Activated CD8-positive, alpha-beta memory T cell treated with anti-CD3 and anti-CD28 coated beads for 48 hours (primary cell): ENCODE data around the gene RETN.
"Not testable (repeated sequence)": the region's sequence is repeated elsewhere in the genome, so short reads cannot be mapped to it uniquely, and the experiment has no call there.

ENCODE experiments used
- DNase-seq, 3 experiments: peaks; one replicate each; pipeline ENCODE4 v3.0.0-alpha.2; 2020; ENCODE audit warnings: low read depth in 2 of 3, low spot score in 2 of 3

The RETN gene

DNA sequence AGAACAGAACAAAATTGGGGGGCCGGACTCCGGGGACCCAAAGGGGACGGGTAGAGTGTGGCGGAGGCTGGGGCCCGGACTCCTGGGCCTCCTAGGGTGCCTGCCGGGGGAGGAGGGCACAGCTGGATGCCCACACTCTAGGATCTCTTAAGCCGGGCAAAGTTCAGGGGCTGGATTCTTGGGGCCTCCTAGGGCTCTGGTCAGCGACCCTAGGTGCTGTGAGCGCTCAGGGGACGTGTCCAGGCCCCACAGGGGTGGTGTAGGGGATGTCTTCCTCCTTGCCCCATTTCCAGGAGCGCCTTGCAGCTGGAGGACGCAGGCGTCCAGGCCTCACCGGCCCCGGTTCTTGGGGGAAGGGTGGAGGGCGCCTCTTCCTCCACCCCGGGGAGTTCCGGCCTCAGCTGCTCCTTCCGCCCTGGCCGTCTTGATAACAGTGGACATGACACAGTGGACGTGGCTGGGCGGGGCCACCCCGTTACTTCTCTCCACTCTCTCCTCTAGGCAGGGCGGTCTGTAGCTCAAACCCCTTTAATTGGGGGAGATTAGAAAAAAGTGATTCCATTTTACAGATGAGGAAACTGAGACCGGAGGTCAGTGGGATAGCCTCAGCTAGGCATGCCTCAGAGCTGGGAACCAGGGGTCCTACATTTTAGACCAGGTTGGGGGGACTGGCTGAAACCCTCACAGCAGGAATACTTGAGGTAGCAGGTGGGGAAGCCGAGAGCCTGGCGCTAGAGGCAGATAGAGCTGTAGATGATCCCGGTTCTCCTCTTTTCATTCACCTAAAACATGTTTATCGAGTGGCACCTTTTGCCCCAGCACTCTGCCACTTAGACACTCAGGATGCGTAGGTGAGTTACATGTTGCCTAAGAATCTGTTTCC, 31.2 kb upstream of the RETN start:
- no peak for DNase-seq

DNA sequence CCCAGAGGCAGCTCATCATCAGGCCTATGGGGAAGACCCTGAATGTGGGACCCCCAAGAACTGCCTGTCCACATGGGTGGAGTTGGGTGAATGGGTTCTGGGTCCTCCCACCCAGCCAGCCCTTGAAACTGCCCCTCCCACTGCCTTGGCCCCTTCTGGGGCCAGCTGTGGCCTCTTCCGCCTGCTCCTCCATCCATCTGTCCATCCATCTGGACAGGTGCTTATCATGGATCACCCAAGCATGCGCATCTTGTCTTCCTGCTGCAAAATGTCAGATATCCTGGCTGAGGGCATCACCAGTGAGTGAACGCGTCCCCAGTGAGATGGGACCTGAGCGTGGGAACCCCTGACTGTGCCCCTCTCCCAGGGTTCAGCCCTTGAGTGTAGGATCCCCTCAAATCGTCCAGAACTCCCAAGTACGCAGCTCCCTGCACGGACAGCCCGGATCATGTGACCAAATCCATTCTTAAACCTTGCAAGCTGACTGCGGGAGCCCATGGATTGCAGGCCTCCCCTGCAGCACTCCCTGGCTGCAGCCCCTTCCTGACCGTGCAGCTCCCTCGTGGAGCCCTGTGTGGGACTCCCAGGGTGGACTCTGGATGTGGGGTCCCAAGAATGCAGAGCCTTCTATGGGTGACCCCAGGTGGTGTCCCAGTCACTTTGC, 29.9 kb upstream of the RETN start:
- DNase-seq: no peak

DNA sequence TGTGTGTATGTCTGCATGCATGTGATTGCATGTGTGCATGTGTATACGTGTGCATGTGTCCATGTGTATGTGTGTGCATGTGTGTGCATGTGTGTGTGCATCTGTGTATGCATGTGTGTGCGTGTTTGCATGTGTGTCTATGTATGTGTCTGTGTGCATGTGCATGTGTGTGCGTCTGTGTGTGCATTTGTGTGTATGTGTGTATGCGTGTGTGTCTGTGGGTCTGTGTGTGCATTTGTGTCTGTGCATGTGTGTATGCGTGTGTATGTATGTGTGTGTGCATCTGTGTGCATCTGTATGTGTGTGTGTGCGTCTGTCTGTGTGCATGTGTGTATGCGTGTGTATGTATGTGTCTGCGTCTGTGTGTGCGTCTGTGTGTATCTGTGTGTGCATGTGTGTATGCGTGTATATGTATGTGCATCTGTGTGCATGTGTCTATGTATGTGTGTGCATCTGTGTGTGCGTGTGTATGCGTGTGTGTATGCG, 28.9 kb upstream of the RETN start:
- no peak for DNase-seq

DNA sequence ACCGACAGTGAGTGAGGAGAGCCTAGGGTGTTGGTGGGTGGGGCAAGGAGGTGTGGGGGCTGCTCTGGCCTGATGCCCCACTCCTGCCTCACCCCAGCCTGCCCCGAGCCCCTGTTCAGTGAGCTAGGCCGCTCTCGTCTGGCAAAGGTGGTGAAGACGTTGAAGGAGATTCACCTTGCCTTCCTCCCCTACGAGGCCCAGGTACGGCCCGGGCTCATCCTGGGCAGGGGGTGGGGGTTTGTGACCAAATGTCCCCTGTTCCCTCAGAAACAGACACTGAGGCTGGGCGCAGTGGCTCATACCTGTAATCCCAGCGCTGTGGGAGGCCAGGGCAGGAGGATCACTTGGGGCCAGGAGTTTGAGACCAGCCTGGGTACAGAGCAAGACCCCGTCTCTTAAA, 28.0 kb upstream of the RETN start:
- no peak for DNase-seq

DNA sequence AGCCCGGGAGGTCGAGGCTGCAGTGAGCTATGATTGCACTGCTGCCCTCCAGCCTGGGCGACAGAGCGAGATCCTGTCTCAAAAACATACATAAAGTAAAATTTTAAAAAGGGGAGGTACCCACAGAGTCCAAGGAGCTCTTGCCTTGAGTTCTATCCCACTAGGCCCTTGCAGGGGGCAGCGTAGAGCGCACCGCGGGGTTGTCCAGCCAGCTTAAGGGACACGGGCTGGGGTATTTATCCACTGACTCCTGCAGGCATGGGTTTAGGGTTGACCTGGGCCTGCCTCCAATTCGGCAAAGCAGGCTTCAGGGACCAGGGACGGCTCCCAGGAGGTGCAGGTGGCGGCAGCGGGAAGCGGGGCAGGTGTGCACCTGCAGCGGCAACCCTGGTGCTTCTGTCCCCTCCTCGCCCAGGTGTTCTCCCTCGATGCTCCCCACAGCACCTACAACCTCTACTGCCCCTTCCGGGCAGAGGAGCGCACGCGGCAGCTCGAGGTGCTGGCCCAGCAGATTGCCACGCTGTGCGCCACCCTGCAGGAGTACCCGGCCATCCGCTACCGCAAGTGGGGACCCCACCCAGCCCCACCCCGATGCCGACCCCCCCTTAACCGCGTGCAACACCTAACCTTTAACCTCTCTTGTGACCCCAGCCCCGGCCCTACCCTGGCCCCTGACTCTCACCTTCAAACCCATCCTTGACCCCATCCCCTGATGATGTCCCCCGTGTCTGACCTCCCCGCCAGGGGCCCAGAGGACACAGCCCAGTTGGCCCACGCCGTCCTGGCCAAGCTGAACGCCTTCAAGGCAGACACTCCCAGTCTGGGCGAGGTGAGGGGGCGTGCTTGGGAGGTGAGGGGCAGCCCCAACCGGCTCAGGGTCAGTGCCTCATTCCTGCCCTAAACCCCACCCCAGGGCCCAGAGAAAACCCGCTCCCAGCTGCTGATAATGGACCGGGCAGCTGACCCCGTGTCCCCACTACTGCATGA, 27.3 kb upstream of the RETN start:
- DNase-seq: no peak

DNA sequence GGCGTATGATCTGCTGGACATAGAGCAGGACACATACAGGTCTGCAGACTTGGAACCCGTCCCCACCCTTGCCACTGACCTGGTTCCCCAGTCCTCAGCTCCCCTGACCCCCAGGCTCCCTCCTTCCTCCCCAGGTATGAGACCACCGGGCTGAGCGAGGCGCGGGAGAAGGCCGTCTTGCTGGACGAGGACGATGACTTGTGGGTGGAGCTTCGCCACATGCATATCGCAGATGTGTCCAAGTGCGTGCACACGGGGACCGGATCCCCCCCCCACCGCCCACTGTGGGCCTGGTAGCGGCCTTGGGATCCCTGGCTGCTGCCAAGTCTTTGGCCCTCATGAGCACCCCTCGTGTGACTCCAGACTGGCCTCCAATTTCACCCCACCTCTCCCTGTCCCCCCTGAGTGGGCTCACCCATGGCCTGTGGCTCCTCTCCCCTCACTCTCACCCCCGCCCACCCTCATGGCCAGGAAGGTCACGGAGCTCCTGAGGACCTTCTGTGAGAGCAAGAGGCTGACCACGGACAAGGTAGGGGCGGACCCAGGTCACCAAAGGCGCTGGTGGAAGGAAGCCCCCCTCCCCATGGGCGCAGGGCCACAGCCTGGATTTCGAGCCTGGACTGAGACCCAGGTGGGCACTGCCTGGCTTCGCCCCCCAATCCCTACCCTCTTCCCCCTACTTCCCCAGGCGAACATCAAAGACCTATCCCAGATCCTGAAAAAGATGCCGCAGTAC, 26.4 kb upstream of the RETN start:
- DNase-seq: no peak

DNA sequence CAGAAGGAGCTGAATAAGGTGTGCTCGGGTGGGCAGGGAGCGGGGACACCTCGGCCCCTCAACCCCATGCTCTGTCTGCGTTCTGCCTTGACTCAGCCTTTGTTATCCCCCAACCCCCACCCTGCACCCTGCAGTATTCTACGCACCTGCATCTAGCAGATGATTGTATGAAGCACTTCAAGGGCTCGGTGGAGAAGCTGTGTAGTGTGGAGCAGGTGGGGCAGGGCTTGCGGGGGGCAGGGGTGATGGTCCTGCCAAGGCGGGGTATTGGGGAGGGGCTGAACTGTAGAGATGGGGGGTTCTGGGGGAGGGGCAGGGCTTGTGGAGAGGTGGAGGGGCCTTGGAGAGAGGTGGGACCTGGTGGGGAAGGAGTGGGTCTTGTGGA, 25.8 kb upstream of the RETN start:
- no peak for DNase-seq

DNA sequence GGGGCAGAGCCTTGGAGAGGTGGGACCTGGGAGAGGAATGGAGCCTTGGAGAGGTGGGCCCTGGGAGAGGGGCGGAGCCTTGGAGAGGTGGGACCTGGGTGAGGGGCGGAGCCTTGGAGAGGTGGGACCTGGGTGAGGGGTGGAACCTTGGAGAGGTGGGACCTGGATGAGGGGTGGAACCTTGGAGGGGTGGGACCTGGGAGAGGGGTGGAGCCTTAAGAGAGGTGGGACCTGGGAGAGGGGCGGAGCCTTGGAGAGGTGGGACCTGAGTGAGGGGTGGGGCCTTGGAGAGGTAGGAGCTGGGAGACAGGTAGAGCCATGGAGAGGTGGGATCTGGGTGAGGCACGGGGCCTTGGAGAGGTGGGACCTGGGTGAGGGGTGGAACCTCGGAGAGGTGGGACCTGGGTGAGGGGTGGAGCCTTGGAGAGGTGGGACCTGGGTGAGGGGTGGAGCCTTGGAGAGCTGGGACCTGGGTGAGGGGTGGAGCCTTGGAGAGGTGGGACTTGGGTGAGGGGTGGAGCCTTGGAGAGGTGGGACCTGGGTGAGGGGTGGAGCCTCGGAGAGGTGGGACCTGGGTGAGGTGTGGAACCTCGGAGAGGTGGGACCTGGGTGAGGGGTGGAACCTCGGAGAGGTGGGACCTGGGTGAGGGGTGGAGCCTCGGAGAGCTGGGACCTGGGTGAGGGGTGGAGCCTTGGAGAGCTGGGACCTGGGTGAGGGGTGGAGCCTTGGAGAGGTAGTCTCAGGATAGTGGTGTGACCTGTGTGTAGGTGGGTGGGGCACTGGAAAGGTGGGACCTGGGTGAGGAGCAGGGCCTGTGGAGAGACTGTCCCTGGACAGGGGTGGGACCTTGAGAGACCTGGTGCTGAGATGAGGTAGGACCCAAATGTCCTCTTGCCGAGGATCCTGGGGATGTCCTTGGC, 25.0 kb upstream of the RETN start:
- DNase-seq: not testable (repeated sequence)

DNA sequence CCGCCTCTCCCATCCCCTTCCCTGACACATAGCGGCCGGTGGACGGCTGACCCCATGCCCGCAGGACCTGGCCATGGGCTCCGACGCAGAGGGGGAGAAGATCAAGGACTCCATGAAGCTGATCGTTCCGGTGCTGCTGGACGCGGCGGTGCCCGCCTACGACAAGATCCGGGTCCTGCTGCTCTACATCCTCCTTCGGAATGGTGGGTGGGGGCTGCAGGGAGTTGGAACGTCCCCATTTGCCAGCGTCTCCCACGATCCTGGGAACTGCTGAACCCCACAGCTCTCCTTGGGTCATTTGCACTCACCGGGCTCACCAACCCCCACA, 24.3 kb upstream of the RETN start:
- DNase-seq: no peak

DNA sequence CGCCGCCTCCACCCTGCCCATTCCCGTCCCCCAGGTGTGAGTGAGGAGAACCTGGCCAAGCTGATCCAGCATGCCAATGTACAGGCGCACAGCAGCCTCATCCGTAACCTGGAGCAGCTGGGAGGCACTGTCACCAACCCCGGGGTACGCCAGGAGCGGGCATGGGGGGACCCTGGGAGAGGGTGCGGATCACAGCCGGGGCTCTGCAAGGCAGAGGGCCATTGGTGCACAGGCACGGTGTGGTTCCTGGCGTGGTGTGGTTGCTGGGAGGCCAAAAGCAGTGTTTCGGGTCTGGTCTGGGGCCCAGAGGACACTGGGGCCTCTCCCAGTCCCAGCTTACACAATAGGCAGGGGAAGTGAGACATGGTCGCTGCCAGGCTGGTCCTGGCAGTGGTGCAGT, 23.7 kb upstream of the RETN start:
- no peak for DNase-seq

DNA sequence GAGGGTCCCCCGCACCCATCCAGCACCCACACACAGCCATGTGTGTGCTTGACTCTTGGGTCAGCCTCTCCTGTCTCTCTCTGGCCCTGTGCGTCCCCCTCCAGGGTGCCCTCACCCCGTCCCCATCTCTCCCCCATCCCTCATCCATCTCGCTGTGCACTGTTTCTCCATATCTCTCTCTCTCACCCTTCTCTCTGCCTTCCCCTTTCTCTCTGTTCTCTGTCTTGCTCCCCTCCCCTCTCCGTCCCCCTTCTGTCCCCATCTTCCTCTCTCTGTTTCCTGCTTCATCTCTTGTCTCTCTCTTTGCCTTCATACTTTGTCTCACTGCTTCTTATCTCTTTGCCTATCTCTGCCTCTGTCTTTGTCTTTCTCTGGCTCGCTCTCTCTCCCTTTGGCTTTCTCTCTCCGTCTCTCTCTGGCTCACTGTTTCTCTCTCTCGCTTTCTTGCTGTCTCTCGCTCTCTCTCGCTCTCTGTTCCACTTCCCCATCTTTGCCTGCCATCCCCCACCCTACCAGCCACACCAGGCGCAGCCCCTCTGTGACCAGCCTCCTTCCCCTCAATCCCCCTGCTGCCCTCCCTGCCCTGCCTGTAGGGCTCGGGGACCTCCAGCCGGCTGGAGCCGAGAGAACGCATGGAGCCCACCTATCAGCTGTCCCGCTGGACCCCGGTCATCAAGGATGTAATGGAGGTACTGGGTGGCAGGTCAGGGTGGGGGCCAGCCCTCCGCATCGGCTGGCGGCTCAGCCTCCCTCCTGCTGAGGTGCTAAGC, 23.0 kb upstream of the RETN start:
- DNase-seq: no peak

DNA sequence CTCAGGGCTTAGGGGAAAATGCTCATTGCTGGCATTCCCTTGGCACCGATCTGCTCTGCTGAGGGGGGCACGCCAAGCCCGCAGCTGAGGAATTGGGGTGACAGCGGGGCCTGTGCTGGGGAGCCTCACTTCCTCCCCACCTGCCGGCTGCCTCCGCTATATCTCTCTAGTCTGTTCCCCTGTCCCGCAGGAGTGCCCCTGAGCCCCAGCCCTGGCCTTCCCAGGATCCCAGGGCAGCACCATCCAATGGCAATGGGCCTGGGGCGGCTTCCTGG, 22.5 kb upstream of the RETN start:
- no peak for DNase-seq

DNA sequence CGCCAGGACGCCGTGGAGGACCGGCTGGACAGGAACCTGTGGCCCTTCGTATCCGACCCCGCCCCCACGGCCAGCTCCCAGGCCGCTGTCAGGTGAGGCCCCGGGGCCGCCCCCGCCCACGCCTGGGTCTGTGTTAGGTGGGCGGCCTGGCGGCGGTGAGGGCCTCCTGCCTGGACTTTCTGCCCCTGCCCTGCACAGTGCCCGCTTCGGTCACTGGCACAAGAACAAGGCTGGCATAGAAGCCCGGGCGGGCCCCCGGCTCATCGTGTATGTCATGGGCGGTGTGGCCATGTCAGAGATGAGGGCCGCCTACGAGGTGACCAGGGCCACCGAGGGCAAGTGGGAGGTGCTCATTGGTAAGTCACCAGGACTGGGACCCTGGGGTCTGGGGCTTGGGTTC, 21.7 kb upstream of the RETN start:
- no peak for DNase-seq

DNA sequence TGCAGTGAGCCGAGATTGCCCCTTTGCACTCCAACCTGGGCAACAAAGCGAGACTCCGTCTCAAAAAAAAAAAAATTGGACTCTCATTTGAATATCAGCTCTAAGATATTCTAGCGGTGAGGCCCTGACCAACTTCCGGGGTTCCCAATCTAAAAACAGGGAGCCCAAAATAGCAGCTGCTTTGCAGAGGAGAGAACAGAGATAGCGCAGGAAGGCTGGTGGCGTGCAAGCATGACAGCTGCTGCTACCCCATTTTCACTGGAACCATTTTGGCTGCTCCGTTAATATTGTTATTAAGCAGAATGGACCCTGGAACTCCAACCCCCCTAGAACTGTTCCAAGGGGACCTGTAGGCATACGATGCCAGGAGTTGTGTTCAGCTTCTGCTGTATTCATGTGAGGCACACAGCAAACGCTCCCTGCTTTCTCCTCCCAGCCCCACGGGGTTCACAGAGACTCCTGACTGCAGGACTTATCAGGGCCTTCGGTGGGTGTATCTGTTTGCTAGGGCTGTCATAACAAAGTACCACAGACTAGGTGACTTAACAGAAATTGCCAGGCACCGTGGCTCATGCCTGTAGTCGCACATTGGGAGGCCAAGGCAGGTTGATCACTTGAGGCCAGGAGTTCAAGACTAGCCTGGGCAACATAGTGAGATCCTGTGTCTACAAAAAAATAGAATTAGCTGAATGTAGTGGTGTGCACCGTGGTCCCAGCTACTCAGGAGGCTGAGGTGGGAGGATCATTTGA, 20.4 kb upstream of the RETN start:
- DNase-seq: no peak

DNA sequence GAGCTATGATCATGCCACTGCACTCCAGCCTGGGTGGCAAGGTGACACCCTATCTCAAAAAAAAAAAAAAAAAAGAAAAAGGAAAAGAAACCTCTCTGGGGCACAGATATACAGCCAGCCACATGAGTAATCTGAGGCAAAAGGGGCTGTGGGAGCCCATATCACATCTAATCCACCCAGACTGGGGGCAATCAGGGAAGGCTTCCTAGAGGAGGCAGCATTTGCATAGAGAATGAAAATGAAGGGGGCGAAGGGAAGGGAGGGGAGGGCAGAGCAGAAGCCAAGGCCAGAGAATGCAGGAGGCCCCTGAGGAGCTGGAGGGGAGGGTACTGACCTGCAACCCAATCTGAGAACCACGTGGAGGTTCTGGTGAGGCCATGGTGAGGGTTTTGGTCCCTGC, 18.7 kb upstream of the RETN start:
- no peak for DNase-seq

DNA sequence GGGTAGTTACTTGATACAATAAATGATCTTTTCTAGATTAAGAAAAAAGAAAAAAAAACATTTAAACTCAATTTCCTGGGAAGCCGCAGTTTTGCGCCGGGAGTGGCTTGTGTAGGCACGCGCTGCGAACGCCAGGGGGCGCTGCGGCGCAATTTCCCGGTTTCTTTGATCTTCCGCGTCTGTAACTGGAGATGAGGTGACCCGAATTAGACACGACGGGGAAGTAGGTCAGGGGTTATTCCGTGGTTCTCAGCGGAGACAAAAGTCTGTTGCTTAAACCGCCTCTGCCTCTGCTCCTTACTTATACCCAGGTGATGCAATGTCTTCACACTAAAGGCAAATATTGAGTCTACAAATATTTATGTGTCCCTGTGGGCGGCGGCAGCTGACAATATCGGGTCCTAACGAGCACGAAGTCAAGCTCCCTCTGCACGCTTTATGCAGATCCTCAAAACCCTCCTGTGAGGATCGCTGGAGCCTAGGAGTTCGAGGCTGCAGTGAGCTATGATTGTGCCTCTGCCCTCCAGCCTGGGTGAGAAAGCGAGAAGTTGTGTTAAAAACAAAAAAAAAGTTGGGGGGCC, 16.7 kb upstream of the RETN start:
- DNase-seq: peak; percentile 62 to 92 (median 90)

DNA sequence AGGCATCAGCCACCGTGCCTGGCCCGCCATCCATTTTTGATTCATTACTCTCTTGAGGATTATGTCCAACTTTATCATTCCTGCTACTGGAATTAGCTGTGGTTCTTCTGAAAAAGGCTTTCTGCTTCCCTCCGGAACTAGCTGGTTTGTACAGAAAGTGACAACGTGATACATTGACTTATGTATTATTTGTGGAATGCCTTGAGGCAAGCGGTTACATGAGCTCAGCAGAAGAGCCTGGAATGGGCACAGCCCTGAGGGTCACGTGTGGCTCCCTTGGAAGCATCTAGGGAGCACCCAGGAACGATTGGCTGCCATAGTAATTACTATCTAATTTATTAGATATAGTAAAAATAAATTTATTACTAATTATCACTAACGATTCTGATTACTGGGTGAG, 14.4 kb upstream of the RETN start:
- no peak for DNase-seq

DNA sequence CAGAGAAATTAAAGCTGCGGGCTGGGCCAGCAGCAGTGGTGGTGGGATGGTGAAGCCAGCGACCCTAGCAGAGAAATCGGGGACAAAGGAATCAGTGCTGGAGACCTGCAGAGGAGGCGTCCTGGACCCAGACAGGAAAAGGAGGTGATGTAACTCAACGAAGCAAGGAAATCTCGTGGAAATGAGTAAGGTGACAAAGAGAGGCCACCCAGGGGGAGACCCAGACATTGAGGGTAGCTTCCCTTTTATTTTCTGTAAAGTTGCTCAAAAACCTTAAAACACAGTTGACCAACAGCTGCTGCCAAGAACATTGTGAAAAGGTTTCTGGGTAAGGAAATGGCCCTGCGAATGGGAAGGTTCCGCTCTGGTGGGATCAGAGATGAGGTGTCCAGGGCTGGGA, 13.3 kb upstream of the RETN start:
- DNase-seq: no peak
